ENCODE results near the gene LRRC75B. TPM values are rescaled to one million over a fixed set of nuclear protein-coding genes. Genes with fewer than 3 reads are reported as not detected.

LRRC75B gene
- total and polyA plus RNA-seq, 2 of the 13 experiments (the other 11 are each of a cell fraction or from before 2014, with no cell fraction given), result 11.8 to 34.8 TPM

DNA sequence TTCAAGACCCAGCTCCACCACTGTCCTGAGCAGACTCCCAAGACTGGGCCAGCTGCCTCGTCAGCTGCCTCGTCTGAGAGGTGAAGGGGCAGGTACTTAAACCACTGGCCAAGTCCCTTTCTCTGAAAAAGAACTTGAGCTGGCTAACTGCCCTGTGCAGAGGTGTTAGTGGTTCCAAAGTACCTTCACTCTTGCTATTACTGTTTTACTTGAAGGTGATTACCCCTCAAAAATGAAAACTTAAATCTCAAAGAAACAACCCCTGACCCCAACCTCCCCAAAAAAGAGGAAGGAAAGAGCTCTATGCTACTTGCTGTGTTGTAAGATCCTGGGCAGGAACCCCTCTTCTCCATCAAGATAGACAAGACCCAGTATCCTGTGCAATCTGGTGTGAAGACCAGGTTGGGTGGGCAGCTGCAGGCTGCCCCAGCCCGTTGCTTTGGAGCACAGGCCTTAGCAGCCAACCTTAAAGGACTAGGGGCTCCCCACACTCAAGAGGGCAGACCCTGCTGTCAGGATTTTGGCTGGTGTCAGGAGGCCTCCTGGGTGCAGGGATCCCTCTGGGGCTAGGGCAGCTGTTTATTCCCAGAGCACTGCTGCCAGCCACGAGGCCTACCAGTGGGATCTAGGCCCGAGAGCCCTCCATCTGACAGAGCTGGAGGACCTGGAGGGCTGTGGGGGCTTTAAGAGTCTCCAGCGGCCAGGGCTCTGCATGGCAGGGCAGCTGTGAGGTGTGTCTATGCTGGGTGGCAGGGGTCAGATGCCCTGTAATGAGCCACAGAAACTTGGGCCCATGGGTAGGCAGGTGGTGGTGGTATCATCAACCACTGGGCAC lies 51.0 kb downstream of the LRRC75B start:
- H2AFZ ChIP-seq (ENCODE audit: low read length), result no peak overlapping the region
- DNase-seq (ENCODE audit: low spot score) (no peak), ATAC-seq (no peak), FAIRE-seq (no peak)
- peaks cover 15% of the 10 kb centered on the region for H3K4me1 ChIP-seq (ENCODE audit: insufficient read depth, low read length)
- 97% methylated on average over 3 of the region's 6 CpGs for WGBS (ENCODE audit: low lambda C conversion rate)
- H4K20me1 ChIP-seq (ENCODE audit: insufficient read depth, low read length), result no peaks in the 10 kb centered on the region
- no peak overlapping the region for H3K4me3 ChIP-seq (replicated peaks in 1 of 3; ENCODE audit: insufficient read depth in 1 of 3, low read depth in 2 of 3, low read length in 3 of 3)
- H3K27ac ChIP-seq (ENCODE audit: extremely low read length, insufficient read depth, low read length), result no peak overlapping the region
- no peak for TF ChIP-seq PAX8 (CRISPR knock-in tag; IDR thresholded peaks at IDR 0.05; ENCODE audit: borderline replicate concordance)
- no peak for TF ChIP-seq ZNF552 (CRISPR knock-in tag; IDR thresholded peaks at IDR 0.05; ENCODE audit: borderline replicate concordance)
- peak; percentile 70 for TF ChIP-seq RBM22 (optimal IDR thresholded peaks at IDR 0.05; ENCODE audit: low read length)
- TF ChIP-seq, protein P1, sequence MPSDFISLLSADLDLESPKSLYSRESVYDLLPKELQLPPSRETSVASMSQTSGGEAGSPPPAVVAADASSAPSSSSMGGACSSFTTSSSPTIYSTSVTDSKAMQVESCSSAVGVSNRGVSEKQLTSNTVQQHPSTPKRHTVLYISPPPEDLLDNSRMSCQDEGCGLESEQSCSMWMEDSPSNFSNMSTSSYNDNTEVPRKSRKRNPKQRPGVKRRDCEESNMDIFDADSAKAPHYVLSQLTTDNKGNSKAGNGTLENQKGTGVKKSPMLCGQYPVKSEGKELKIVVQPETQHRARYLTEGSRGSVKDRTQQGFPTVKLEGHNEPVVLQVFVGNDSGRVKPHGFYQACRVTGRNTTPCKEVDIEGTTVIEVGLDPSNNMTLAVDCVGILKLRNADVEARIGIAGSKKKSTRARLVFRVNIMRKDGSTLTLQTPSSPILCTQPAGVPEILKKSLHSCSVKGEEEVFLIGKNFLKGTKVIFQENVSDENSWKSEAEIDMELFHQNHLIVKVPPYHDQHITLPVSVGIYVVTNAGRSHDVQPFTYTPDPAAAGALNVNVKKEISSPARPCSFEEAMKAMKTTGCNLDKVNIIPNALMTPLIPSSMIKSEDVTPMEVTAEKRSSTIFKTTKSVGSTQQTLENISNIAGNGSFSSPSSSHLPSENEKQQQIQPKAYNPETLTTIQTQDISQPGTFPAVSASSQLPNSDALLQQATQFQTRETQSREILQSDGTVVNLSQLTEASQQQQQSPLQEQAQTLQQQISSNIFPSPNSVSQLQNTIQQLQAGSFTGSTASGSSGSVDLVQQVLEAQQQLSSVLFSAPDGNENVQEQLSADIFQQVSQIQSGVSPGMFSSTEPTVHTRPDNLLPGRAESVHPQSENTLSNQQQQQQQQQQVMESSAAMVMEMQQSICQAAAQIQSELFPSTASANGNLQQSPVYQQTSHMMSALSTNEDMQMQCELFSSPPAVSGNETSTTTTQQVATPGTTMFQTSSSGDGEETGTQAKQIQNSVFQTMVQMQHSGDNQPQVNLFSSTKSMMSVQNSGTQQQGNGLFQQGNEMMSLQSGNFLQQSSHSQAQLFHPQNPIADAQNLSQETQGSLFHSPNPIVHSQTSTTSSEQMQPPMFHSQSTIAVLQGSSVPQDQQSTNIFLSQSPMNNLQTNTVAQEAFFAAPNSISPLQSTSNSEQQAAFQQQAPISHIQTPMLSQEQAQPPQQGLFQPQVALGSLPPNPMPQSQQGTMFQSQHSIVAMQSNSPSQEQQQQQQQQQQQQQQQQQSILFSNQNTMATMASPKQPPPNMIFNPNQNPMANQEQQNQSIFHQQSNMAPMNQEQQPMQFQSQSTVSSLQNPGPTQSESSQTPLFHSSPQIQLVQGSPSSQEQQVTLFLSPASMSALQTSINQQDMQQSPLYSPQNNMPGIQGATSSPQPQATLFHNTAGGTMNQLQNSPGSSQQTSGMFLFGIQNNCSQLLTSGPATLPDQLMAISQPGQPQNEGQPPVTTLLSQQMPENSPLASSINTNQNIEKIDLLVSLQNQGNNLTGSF (CRISPR knock-in tag; IDR thresholded peaks at IDR 0.05), result no peak
- peak; percentile 82; the same call in 1 of the 2 replicates for TF ChIP-seq ZC3H13 (CRISPR knock-in tag; IDR thresholded peaks at IDR 0.05)
- H3K79me2 ChIP-seq (ENCODE audit: insufficient read depth, low read length), result peaks cover under 1% of the 10 kb centered on the region
- in situ Hi-C loops (cut with HindIII; ENCODE audit: extremely low pct_ligation_motif_present, low pct_unique_long_range_greater_than_20kb) (no loop called here), intact Hi-C loops (cut with micrococcal nuclease; ENCODE audit: unreplicated experiment) (no loop called here)
- H3K36me3 ChIP-seq (replicated peaks in 1 of 2; ENCODE audit: control insufficient read depth in 1 of 2, insufficient read depth in 2 of 2, low read length in 2 of 2), result peaks cover 44 to 64% of the 10 kb centered on the region in 2 experiments
- ChIA-PET POLR2A (interaction anchor here (1.0 to 1.5 kb wide), 4 partner anchors 8 to 67 kb away, joined by 3 to 6 read pairs (median 3); no protein-coding TSS in a partner anchor), CTCF (ENCODE audit: low intra/inter-chr PET ratio, low total read pairs) (no interaction called here)
- no peak overlapping the region for H3K4me2 ChIP-seq (ENCODE audit: low read depth, low read length)
- H3K27me3 ChIP-seq (ENCODE audit: control insufficient read depth in 1 of 2, insufficient read depth in 2 of 2, low read length in 2 of 2), result no peaks in the 10 kb centered on the region
- no peaks in the 10 kb centered on the region for H3K9me3 ChIP-seq (ENCODE audit: low read length)
- H3K9ac ChIP-seq (ENCODE audit: insufficient read depth, low read depth, low read length), result no peak overlapping the region
- BruUV-seq (replicated peaks), result no TSS peak

Measured in HepG2 (cell line).